Measurements from ENCODE around the gene SREBF2. TPM values are rescaled to one million over a fixed set of nuclear protein-coding genes. Genes with fewer than 3 reads are reported as not detected.

The SREBF2 gene
- total RNA-seq, 1 donor, result 52.8 TPM

- no peak for DNase-seq (ENCODE audit: low read depth)
- no peak overlapping the region for H3K4me3 ChIP-seq (ENCODE audit: low read depth, low read length)
- TF ChIP-seq CTCF (IDR thresholded peaks at IDR 0.05; ENCODE audit: insufficient read depth, low read length), result no peak
Measured at GRCh38 chr22:41875531-41876270, 42.8 kb downstream of the SREBF2 start.

DNA sequence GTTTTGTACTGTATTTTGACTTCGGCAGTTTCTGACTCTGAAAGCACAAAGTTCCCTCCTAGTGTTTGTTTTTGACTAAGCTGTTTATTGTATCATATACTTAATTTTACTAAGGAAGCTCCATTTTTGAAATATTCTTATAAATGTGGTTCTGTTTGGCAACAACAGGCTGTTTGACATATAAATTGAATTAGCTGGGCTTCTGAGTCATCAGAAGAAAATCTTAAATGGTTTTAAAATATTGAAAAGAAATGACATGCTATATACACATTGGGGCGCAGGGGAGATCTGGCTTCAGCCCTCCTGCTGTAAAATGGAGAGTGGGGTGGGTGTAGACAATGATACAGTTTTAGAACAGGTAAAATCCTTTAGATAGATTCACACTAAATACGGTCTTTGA lies 43.4 kb downstream of the SREBF2 start:
- no peak for TF ChIP-seq CTCF (IDR thresholded peaks at IDR 0.05; ENCODE audit: insufficient read depth, low read length)
- no peak for DNase-seq (ENCODE audit: low read depth)
- H3K4me3 ChIP-seq (ENCODE audit: low read depth, low read length), result no peak overlapping the region

GRCh38 chr22:41876675-41877074 lies 43.8 kb downstream of the SREBF2 start:
- no peak overlapping the region for H3K4me3 ChIP-seq (ENCODE audit: low read depth, low read length)
- TF ChIP-seq CTCF (IDR thresholded peaks at IDR 0.05; ENCODE audit: insufficient read depth, low read length), result no peak

GRCh38 chr22:41880653-41881052 lies 47.7 kb downstream of the SREBF2 start:
- no peak for DNase-seq (ENCODE audit: low read depth)
- H3K4me3 ChIP-seq (ENCODE audit: low read depth, low read length), result no peak overlapping the region
- TF ChIP-seq CTCF (IDR thresholded peaks at IDR 0.05; ENCODE audit: insufficient read depth, low read length), result no peak

More at GRCh38 chr22:41876675-41877074, 43.8 kb downstream of the SREBF2 start:
- no peak for DNase-seq (ENCODE audit: low read depth)

- no peak for TF ChIP-seq CTCF (IDR thresholded peaks at IDR 0.05; ENCODE audit: insufficient read depth, low read length)
- H3K4me3 ChIP-seq (ENCODE audit: low read depth, low read length), result no peak overlapping the region
- DNase-seq (ENCODE audit: low read depth), result no peak
Measured at GRCh38 chr22:41883400-41883799, 50.5 kb downstream of the SREBF2 start.

- H3K4me3 ChIP-seq (ENCODE audit: low read depth, low read length), result no peak overlapping the region
- no peak for DNase-seq (ENCODE audit: low read depth)
- TF ChIP-seq CTCF (IDR thresholded peaks at IDR 0.05; ENCODE audit: insufficient read depth, low read length), result no peak
Measured at GRCh38 chr22:41885116-41885515, 52.2 kb downstream of the SREBF2 start.

- no peak for DNase-seq (ENCODE audit: low read depth)
- no peak for TF ChIP-seq CTCF (IDR thresholded peaks at IDR 0.05; ENCODE audit: insufficient read depth, low read length)
- no peak overlapping the region for H3K4me3 ChIP-seq (ENCODE audit: low read depth, low read length)
Measured at GRCh38 chr22:41885516-41885915, 52.6 kb downstream of the SREBF2 start.
